Measurements from ENCODE around the gene STAC2.

STAC2 gene

DNA sequence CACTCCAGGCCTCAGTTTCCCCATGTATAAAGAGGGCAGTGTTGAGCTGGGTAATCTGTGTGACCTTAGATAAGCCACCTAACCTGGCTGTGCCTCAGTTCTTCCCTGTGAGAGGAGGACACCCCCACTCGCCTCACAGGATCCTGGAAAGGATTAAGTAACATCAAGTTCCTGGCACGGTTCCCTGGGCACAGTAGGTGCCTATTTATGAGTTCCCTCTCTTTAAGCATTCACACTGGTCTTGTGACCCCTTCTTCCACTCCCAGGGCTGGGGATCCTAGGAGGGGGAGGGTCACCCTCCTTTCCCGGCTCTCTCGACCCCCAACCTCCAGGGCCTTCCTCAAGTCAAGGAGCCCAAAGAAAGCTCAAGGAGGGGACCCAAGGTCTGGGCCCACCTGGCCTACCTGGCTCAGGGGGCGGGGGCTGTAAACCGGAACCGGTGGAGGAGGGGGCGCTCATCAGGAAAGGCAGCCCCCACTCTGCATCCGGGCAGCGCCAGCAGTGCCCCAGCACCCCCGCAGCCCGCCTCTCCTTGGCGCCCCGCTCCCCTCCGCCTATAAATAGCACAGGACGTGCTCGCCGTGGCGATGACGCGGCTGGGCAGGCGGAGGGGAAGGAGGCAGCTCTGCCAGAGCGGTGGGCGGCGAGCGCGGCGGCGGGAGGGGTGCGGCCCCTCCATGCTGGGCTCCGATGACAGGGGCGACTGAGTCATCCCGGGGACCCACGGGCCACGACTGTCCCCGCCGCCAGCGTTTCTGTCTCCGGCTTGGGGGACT, 16.2 kb downstream of the STAC2 start:
- DNase-seq (ENCODE audit: low read depth) = no peak

DNA sequence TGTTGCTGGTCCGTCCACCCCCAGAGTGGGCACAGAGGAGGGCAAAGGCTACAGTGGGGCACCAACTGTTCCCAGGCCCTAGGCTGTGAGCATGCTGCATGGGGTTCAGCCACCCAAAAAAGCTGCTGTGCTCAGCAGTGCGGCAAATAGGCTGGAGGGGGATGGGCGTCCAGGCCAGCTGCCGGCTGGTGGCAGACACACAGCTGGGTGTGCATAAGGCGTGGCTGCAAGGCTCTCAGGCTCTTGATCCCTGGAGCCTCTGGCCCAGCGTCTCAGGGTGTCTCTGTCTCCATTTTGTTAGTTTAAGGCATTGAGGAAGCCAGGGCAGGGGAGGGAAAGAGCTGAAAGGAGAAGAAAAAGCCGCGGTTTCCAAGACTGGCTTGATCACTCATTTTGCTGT, 16.9 kb downstream of the STAC2 start:
- no peak for DNase-seq (ENCODE audit: low read depth)

GRCh38 chr17:39208136-39208535, 17.6 kb downstream of the STAC2 start:
- no peak for DNase-seq (ENCODE audit: low read depth)

DNA sequence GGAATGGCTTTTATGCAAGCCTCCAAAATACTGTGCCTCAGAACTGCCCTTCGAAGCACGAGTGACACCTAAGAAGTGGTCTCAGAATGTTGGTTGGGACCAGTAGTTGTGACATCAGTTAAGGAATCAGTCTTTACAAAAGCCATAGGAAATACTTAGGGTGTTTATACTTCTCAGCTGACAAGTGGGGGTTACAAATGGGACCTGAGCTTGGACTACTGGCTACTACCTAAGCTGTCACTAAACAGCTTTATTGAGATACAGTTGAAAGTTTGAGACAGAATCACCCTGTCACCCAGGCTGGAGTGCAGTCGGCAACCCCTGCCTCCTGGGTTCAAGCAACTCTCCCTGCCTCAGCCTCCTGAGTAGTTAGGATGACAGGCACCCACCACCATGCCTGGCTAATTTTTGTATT, 20.6 kb downstream of the STAC2 start:
- no peak for DNase-seq (ENCODE audit: low read depth)

DNA sequence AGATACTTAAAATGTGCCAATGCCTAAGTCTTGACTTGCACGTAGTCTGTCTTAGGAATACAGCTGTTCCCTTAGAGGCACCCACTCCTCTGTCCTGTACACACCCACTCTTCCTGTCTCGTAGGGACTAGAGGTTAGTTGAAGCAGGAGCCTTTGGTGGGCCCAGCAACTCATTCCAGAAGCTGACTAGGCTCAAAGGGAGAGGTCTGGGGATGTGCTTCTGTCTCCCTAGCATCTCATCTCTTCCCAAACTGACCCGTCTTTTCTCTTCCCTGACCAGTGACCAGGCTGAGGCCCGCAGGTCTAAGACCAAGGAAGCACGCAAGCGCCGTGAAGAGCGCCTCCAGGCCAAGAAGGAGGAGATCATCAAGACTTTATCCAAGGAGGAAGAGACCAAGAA, 21.5 kb downstream of the STAC2 start:
- no peak for DNase-seq (ENCODE audit: low read depth)

DNA sequence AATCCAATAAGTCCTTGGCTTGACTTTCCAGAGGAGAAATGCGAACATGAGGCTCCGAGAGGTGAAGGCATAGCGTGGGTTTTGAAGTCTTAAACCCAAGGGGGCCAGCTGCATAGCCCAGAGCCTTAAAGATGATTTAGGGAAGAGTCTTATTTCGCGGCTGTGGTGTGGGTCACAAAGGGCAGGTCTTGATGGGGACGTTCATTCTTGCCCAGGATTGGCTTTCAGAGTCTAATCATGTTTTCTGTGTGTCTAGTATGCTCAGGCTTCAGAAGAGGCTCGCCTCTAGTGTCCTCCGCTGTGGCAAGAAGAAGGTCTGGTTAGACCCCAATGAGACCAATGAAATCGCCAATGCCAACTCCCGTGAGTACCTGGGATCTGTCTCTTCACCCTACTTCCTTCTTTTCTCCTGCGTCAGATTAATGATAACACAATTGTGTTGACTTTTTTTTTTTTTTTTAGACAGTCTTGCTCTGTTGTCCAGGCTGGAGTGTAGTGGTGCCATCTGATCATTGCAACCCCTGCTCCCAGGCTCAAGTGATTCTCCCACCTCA, 24.7 kb downstream of the STAC2 start:
- no peak for DNase-seq (ENCODE audit: low read depth)

DNA sequence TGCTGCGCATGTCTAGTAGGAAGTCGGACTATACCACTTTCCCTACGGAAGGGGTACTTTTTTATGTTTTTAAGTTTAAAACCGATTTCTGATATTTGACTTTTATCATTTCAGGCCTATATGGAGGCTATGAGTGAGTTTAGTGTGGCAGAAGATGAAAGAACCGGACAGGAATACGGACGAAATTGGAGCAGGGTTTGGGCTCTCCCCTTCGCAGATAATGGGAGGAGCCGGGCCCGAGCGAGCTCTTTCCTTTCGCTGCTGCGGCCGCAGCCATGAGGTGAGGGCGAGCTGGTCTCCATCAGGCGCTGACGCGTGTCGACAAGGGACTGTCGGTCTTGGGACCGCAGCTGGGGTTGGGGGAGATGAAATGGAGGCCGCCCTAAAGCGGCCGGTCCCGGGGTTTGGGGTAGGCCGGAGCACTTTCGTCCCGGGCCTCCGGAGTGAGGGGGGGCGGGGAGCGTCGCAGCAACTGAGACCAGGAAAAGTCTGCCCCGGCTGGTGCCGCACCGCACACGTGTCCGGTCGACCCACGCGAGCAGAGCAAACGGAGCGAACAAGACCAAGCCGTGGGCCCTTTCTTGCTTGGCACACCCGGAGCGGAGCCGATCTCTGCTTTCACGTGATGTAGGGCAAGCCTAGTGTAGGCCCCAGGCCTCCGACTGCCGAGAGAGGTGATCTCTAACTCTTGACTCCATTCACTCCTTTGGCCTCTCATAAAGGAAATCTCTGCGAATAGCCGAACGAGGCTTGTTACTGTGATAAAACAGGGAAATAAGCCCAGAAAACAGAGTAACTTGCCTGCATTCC, 25.5 kb downstream of the STAC2 start, which contains the start of gene RPL19:
TSS of gene RPL19 (plus strand) at position 214 of the 810 bp plus-strand sequence. CDS start at position 276, 62 bp downstream.
- no peak for DNase-seq (ENCODE audit: low read depth)

DNA sequence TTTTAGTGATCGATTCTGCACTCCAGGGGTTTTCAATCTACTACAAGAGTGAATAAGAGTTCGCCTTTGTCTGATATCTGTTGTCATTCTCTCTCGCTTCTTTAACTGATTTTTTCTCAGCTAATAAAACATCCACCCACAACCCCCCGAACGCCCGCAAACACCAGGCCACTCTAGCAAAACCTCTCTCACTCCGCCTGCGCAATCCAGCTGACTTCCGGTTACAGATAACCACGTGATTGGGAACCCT, 26.0 kb downstream of the STAC2 start:
- peak; percentile 69 for DNase-seq (ENCODE audit: low read depth)

DNA sequence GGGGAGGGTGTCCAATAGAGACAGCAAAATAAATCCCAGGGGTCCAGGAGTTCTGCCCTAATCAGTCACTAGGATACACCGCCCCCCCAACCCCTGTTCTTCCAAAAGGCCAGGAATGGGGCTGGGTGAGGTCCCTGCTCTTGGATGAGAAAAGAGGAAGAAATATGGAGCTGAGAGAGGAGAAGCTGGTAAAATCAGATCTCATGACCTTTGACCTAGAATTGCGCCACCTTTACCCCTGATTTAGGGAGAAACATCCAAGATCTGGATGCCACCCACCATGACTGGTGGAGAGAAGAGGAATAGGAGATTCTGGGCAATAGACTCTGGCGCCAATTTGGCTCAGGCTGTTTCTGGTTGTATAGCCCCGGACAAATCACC, 27.6 kb downstream of the STAC2 start:
- DNase-seq (ENCODE audit: low read depth) = no peak

DNA sequence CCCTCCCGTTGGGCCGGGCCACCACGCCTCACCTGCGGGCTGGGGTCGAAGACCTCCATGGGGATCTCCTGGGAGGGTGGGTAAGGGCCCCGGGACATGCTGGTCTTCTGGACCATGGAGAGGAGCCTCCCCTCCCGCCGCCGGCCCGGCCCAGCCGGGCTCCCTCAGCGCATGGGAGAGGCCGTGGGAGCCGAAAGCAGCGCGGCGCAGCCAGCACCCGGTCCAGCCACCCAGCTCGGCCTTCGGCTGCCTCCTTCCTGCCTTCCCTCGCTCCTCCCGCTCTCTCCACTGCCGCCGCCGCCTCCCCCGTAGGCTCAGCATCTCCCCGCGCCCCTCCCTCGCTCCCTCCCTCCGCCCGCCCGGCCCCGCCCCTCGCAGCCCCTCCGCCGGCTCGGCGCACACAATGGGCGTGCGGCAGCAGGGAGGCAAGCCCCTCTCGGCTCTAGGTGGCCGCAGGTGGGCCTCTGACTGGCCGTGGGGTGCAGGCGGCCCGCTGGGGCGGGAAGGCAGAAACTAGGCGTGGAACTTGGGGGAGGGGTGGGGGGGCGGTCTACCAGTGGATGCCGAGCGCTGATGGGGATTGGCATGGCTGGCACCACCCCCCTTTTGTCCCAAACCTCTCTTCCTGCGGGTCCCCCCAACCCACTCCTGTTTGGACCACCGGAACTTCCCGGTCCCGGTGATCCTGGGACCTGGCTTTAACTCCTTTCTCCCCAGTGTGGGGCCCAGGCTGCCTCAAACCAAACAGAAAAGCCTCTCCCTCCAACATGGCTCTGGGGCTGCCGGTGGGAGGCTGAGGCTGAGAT, 28.2 kb downstream of the STAC2 start, which contains the start of gene CACNB1:
TSS of gene CACNB1 (minus strand) at position 290 of the 806 bp plus-strand sequence. CDS start at position 116, 174 bp downstream.
- DNase-seq (ENCODE audit: low read depth) = no peak

DNA sequence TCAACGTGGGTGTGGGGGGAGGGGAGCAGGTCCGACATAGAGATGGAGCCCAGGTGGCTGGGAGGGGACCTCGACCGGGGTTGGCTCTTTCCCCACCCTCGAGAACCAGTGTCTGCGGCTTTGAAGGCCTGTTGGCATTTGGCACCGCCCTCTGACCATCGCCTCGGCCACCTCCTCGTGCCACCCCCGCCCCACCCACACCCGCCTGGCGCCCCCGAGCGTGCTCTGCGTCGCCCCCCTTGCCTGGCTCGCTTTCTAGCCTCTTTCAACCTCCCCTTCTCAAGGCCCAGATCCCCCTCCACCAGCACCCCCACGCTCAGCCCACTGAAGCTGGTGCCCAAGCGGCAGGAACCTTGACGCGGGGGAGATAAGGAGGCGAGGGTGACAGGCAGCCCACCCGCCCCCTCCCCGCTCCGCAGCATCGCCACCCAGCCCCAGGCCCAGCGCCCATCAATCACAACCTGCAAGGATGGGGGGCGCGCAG, 28.9 kb downstream of the STAC2 start:
- DNase-seq (ENCODE audit: low read depth) = no peak

GRCh38 chr17:39196241-39196807, 29.4 kb downstream of the STAC2 start:
- no peak for DNase-seq (ENCODE audit: low read depth)

DNA sequence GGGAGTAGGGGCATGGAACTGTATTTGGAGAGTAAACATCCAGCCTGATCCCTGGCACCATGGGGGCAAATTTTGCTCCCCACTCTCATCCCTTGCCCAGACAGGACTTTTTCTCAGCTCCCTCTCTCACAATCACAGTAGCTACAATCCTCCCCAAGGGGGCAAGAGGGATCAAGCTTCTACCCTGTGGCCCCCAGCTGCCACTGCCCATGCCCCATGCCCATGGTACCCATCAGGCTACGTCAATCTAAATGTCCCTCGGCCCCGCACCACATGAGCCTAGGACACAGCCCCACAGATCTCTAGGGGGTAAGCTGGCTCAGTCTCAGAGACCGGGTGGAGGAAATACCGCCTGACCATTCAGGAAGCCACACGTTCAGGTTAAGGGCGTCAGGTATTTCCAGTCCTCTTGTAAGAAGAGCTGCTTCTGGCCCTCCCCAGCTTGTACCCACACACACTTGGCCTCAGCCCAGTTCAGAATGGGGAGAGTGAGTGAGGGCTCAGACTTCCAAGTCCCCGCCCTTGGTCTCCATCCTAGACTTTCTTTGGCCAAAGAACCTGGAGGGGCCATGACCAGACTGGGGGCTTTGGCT, 30.1 kb downstream of the STAC2 start:
- no peak for DNase-seq (ENCODE audit: low read depth)

- no peak for DNase-seq (ENCODE audit: low read depth)
Measured at GRCh38 chr17:39194985-39195524, 30.7 kb downstream of the STAC2 start.

- DNase-seq (ENCODE audit: low read depth) = no peak
Measured at GRCh38 chr17:39194089-39194984, 31.4 kb downstream of the STAC2 start.

DNA sequence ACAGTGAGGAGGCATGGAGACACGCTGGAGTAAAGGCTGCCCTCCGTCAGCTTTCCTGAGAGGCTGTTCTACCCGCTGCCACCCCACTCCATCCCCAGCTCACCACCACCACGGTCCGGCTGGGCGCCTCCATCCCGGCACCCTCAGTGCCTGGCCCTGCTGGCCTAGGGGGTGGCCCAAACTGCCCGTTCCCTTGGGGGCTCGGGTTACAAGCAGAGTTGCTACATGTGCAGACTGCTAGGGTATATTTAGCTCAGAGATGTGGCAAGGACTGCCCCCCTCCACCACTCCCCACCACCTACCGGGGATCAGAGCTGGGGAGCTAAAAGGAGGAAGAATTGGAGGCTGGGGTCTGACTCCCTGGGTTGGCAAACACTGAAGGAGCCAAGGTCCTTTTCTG, 32.4 kb downstream of the STAC2 start:
- DNase-seq (ENCODE audit: low read depth) = no peak

DNA sequence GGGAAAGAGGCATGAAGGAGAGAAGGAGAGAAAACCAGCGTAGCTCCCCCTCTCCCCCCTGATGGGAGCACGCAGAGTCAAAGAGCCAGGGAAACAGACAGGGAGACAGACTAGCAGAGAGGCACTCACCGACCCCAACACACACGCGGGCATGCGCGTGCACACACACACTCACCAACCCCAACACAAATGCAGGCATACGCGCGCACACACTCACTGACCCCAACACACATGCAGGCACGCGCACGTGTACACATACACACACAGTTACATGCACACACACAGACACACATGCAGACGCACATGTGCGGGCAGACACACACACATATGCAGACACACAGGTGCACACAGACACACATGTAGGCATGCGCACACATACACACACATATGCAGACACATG, 32.8 kb downstream of the STAC2 start:
- no peak for DNase-seq (ENCODE audit: low read depth)

GRCh38 chr17:39191750-39192510, 33.8 kb downstream of the STAC2 start:
- no peak for DNase-seq (ENCODE audit: low read depth)

GRCh38 chr17:39187152-39187830, 38.5 kb downstream of the STAC2 start:
- DNase-seq (ENCODE audit: low read depth) = no peak

All from GM04503 (cell line).